Posterior cingulate gyrus (tissue), 11 donors: ENCODE results near the gene AP1M1.

ENCODE experiments used
- DNase-seq, 10 donors: peaks; one replicate each; pipeline versions ENCODE4 v3.0.0 to v3.0.0-alpha.2; 2020 to 2021; ENCODE audit warnings: mixed read lengths in 3 of 10
- intact Hi-C: fragments of 100-400 bp; cut with DNase I; formaldehyde crosslinking; loops from one replicate; pipeline ENCODE4 v1.15.1; 2023

Gene AP1M1

DNA sequence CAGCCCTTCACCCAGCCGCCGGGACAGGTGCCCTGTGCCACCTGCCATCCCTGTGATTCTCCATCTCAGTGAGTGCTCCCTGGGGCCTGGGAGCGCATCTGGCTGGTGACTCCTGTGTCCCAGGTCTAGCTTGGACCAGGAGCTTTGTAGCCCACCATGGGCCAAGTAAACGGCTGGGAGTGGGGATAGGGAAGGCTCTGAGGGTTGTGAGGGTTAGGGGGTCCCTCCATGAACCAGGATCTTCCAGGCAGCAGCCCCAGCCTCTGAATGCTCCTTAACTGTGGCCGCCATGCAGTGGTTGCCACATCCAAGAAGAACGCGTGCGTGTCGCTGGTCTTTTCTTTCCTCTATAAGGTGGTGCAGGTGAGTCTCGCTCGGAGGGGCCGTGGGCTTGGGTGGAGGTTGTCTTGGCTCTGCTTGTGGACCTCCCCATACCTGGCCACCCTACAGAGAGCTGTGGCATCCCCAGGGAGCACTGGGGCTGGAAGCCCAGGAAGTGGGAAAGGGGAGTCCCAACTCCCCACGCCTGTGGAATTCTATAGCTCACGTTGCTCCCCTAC is 8.4 kb downstream of the AP1M1 start:
- DNase-seq = peak in 2 of 10 donors; percentile 61 to 65
- intact Hi-C loops = no loop called here

DNA sequence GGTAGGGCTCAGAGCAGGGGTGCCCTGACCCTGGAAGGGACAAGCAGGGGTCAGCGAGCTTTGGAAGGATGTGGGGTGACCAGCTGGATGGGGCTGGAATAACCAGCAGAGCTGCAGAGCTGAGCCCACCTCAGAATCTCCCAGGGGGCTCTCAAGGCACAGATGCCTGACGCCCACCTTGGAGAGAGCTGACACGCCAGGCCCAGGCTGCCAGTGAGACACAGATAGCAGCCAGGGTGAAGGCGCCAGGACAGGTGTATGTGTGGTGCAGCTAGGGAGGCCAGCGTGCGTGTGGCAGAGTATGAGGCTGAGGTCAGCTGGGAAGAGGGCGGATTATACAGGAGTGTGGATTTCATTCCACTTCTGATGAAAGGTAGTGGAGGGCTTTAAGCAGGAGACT is 8.9 kb downstream of the AP1M1 start:
- peak in 2 of 10 donors; percentile 34 to 55 for DNase-seq
- intact Hi-C loops = no loop called here

DNA sequence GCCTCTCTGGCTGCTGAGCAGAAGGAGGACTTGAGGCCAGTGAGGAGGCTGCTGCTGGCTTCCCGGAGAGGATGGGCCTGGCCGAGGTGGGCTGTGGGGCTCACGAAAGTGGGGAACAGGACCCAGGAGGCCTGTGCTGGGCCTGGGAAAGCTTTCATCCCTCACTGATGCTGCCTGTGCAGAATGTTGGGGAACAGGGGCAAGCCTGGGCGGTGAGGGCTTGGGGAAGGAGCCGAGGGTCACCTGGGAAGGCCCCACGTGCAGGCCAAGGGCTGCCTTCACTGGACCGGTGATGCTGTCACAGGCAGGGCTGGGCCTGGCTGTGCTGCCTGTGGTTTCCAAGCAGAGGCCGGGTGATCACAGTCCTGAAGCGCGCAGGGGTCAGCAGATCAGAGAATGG is 9.4 kb downstream of the AP1M1 start:
- DNase-seq = peak in 2 of 10 donors; percentile 22 to 61
- intact Hi-C loops = no loop called here

DNA sequence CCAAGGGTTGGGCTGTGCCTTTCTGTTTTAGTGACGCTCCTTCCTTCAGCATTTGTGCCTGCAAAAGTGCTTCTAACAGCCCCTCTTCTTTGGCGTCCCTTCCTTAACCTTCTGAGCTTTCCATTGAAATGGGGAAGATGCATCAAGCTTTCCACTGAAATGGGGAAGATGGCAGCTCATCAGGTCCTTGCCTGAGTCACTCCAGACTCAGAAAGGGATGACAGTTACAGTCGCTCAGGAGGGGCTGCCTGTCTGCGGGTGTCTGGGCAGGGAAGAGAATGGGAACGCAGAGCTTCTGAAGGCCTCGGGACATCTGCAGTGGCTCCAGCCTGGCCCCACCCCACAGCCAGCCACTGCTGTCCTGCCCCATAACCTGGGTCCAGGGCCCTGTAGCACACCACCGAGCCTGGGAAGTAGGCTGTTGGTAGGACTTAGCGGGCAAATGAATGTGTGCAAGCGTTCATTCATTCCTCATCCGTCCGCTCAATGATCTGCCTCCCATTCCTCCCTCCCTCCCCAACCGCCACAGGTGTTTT is 9.8 kb downstream of the AP1M1 start:
- peak in 1 of 10 donors; percentile 39 for DNase-seq
- intact Hi-C loops = no loop called here

DNA sequence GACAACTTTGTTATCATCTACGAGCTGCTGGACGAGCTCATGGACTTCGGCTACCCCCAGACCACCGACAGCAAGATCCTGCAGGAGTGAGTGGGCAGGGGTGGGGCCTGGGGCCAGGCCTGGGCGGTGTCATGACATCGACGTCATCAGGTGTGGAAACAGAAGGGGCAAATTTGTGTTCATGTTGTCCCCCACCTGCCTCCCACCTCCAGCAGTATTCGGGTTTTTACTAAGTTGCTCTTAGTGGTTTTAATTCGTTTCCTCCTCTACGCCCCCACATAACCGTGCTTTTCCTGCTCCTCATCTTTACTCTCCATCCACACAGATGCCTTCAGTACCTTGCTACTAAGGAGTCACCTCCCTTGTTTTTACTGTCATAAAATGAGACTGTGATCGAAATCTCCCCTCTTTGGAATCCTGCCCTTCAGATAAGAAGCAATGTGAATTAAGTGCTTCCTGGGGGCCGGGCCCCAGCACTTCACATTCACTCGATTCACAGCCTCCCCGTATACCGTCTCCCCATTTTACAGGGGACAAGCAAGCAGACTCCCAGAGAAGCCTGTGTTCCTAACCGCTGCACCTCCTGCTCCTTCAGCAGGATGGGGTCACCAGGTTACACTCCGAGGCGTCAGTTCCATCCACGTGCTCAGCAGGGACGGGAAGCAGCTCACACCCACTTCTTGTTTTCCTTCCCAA is 10.5 kb downstream of the AP1M1 start:
- peak in 2 of 10 donors; percentile 37 to 62 for DNase-seq
- intact Hi-C loops = no loop called here

DNA sequence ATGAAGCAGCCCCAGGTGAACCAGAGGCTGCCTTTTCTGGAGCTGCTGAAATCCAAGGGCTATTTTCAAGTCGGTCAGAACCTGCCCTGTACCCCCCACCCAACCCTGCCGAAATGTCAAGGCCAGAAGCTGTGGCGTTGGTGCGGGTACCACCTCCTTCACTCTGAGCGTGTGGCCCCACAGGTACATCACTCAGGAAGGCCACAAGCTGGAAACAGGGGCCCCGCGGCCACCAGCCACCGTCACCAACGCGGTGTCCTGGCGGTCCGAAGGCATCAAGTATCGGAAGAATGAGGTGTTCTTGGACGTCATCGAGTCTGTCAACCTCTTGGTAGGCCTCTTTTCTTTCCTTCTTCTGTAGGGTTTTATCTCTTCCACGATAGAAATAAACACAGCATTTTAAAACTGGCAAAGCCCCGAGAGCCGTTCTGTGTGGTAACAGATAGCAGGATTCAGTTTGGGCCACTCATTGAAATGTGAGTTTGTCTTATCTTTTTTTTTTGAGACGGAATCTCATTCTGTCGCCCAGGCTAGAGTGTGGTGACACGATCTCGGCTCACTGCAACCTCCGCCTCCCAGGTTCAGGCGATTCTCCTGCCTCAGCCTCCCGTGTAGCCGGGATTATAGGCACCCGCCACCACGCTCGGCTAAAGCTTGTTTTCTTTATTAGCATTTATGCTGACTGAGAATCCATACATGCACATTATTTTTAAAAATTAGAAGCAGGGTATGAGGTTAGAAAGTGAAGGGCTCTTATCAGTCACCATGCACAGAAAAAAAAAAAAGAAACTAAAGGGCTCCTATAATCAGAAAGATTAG is 11.3 kb downstream of the AP1M1 start:
- intact Hi-C loops = no loop called here
- peak in 2 of 10 donors; percentile 37 to 77 for DNase-seq

DNA sequence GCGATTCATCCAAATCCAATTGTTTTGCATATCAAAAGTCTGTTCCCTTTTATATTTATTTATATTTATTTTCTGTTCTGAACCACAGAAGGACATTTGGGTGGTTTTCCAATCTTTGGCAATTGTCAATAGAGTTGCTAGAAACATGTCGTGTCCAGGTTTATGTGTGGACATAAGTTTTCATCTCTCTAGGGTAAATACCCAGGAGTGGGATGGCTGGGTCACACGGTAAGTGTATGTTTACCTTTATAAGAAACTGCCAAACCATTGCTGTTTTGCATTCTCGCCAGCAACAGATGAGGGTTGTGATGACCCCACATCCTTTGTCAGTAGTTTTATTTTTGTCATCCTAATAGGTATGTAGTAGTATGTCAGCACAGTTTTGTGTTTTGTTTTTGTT is 12.5 kb downstream of the AP1M1 start:
- intact Hi-C loops = no loop called here
- no peak for DNase-seq

DNA sequence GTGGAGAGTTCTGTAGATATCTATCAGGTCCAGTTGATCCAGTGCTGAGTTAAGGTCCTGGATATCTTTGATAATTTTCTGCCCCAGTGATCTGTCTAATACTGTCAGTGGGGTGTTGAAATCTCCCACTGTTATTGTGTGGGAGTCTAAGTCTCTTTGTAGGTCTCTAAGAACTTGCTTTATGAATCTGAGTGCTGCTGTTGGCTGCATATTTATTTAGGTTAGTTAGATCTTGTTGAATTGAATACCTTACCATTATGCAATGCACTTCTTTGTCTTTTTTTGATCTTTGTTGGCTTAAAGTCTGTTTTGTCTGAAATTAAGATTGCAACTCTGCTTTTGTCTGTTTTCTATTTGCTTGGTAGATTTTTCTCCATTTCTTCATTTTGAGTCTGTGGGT is 15.4 kb downstream of the AP1M1 start:
- no peak for DNase-seq
- intact Hi-C loops = no loop called here

DNA sequence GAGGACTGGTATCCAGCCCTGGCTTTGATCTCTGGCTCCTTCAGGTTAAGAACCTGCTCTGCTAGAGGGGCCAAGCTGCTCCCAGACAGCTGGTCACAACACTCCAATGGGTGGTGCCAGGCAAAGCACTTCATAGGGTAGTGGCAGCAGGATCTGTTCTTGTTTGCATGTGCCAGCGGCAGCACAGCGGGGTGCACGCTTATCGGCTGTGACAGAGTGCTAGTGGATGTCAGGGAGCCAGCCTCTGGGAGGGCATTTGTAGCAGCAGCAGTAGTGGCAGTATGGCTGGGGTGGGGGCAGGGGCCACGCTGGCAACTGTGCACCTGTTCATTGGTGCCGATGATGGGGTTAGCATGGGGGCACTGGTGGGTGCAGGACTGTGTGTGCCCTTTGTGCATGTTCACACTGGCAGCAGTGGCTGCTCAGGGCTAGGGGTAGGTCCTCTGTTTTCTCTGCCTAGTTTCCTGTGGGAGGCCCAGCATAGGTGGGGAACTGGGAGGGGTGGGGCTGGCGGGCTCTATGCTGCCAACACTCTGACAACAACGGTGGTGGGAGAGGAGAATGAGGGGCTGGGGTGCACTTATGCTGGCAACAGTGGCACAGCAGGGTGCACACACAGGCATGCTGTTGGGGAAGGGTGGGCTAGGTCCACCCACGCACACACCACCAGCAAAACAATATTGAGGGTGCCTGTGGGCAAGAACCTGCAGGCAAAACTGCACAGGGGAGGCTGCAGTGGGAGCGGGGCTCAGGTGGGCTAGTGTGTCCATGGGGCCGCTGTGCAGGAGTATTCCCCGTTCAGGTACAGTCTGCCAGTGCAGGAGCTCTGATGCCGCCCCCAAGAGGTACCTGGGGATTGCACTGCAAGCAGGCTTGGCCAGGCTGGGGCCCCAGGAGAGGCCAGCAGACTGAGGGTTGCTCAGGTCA is 19.3 kb downstream of the AP1M1 start:
- intact Hi-C loops = no loop called here
- peak in 2 of 10 donors; percentile 67 to 86 for DNase-seq

DNA sequence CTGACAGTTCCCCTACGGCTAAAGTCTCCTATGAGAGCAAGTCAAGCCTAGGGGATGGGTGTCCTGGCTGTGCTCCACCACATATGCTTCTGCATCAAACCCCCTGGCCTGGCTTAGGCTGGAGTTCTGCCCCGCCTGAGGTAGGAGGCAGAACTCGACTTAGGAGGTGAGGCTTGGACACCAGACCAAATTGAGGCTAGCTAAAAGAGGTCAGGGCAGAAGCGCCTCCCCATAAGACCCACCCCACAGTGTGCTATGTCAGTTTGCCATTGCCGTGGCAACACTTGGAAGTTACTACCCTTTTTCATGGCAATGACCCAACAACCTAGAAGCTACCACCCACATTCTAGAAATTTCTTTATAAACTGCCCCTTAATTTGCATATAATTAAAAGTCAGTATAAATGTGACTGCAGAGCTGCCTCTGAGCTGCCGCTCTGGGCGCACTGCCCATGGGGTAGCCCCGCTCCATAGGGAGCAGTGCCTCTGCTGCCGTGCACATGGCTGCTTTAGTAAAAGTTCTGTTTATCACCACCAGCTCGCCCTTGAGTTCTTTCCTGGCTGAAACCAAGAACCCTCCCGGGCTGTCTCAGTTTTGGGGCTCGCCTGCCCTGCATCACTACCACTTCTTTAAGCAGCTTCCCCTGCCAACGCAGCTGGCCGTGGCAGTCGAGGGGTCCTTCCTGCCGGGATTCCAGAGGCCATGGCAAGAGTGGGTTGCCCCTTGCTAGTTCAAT is 20.2 kb downstream of the AP1M1 start:
- DNase-seq = peak in 2 of 10 donors; percentile 14 to 60

DNA sequence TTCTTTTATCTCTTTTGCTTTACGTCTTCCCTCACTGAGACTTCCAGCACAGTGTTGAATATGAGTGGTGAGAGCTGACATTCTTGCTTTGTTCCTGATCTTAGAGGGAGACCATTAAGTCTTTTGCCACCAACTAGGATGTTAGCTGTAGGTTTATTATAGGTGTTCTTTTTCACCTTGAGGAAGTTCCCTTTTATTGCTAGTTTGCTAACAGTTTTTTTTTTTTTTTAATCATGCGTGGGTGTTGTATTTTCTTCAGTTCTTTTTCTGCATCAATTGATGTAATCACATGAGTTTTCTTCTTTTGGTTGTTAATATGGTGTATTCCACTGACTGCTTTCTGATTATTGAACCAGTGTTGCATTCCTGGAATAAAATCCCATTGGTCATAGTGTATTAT is 21.1 kb downstream of the AP1M1 start:
- intact Hi-C loops = no loop called here
- no peak for DNase-seq

More for the DNA sequence above, 20.2 kb downstream of the AP1M1 start:
- intact Hi-C loops = no loop called here

DNA sequence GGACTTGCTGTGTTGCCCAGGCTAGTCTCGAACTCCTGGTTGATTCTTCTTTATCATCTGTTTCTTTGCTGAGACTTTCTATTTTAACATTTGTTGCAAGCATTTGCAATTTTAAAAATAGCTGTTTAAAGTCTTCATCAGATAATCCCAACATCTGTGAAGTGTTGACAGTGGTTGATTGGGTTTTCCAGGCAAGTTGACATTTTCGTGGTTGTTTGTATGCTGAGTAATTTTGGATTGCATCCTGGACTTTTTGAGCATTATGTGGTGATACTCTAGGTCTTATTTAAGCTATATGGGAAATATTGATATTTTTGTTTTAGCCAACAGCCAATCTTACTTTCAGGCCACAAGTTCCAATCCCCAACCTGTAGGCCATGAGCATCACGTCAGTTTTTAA is 25.1 kb downstream of the AP1M1 start:
- DNase-seq = no peak
- intact Hi-C loops = no loop called here

DNA sequence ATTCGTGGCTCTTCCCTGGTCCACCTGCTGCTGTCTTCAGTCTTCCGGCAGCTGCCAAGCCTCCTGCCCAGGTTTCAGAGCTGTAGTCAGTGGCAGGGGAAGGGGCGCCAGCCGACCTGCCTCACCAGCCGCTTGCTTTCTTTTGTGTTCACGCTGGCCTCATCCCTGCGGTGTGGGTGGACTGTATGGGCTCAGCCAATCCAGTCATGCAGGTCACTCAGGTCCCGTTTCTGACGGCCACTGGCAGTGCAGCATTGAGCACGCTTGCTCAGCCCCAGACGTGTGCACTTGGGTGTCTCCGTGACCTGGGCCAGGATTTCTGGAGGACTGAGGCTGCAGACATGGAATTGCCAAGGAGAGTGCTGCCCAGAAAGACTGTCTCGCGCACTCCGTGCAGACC is 26.0 kb downstream of the AP1M1 start:
- intact Hi-C loops = no loop called here
- no peak for DNase-seq

DNA sequence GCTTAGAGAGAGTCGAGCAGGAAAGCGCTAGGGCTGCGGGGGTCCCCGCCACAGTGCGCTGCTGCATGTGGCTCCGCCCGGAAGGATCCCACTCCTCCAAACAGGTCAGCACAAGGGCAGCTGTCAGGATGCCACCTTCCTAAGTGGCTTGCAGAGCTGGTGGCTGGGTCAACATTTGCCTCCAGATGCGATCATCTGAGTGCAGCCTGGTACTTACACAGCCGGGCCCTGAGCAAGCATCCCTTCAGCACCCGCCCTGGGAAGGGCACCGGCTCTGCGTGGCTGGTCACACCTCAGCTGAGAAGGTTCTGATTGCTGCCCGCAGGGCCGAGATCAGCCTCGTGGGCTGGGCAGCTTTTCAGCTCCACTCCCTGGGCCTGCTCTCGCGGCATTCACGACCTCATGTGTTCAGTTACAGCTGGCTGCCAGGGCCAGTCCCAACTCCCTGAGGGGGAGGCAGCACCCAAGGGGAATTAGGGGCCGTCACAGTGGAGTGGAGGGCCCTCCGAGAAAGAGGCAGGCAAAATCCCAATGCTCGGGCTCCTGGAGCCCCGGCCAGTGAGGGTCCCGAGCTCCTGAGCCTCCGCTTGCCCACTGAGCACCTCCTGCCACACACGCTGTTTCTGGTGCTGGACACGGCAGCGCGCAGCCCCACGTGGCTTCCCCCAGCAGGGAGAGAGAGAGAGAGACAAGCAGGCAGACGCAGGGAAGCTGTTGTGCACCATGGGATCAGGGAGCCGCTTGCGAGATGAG is 26.8 kb downstream of the AP1M1 start:
- intact Hi-C loops = no loop called here
- DNase-seq = peak in 1 of 10 donors; percentile 80

DNA sequence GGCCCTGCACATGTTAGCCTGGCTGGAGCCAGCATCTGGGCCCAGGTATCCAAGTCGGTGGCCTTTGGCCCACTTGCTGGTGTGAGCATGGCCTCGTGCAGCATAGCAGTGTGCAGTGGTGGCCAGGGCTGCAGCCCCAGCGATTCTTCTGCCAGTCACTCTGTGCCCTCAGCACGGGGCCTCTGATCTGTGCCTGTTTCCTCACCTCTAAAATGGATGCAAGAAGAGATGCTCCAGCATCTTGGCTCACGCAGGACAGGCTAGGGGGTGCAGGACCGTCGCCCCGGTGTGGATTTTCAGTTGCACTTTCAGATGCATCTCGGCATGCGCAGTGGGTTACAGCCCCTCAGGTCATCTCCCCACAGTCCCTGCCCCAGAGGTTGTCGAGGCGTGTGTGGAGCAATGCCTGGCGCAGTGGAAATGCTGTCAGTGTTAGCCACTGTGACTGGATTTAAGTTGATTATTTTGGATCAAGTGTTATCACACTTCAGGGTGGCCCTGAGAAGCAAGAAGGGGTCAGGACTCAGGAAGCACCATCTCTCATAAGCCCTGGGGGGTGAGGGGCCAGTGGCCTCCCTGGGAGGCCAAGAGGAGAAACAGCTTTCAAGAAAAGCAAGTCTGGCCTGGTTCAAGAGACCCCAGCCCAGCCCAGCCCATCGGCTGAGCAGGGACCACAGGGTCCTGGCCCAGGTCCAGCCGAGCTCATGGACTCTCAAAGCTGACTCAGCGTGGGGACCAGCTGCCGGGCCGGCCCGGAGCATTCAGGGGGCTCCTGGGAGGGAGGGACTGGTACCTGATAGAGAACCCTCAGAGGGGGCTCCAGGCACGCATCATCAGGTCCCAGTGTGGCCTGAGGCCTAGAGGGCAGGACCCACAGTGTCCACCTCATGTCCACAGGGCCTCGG is 27.8 kb downstream of the AP1M1 start:
- DNase-seq = no peak

DNA sequence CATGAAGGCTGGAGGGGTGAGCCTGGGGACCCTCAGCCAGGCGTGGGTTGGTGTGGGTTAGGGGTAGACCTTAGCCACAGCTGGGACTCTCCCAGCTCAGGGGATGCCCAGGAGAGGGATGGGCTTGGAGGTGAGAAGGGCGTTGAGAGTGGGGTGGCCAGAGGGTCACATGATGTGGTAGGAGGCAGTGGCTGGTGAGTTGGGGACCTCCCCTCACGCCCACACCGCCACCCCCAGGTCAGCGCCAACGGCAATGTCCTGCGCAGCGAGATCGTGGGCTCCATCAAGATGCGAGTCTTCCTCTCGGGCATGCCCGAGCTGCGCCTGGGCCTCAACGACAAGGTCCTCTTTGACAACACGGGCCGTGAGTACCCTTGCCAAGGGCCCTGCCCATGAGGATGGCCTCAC is 28.5 kb downstream of the AP1M1 start:
- DNase-seq = peak in 1 of 10 donors; percentile 75
- intact Hi-C loops = no loop called here

More for the DNA sequence above, 27.8 kb downstream of the AP1M1 start:
- intact Hi-C loops = no loop called here
